Measurements from ENCODE around the gene UBE2H. TPM values are rescaled to one million over a fixed set of nuclear protein-coding genes. Genes with fewer than 3 reads are reported as not detected.

UBE2H gene
- total RNA-seq, 3 donors from 2014 or later (not counting 1 experiment from before 2014, with no cell fraction given): 80.9 to 86.9 (median 83.1) TPM

DNA sequence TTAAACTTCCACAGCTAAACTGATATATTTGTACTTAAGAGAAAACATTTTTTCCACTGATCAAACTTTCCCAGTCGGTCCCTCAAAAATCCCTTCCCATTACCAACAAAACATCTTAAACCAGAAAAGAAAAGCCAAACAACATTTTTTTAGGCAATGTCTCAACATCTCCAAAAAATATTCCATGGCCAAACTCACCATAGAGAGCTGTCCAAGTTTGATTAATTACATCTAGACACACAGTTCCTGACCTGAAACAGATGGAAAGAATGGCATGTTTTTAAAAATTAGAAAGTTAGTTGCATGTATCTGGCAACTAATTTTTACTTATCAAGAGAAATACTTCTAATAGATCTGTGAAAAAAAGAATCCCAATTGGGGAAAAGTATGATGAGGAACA is 95.4 kb downstream of the UBE2H start:
- DNase-seq (no peak), ATAC-seq (no peak)
- Histone ChIP-seq H3K27me3 (ENCODE audit: control insufficient read depth, insufficient read depth, low read length) (no peaks in the 10 kb centered on the region), H3K4me3 (ENCODE audit: low read length) (no peak overlapping the region), H3K36me3 (ENCODE audit: control insufficient read depth, insufficient read depth, low read length) (no peaks in the 10 kb centered on the region), H3K27ac (ENCODE audit: low read length) (no peak overlapping the region), H3K9me3 (ENCODE audit: control insufficient read depth, insufficient read depth, low read length) (no peaks in the 10 kb centered on the region), H3K4me1 (ENCODE audit: control insufficient read depth, insufficient read depth, low read length) (peaks cover 9% of the 10 kb centered on the region)
- TF ChIP-seq, protein P1, sequence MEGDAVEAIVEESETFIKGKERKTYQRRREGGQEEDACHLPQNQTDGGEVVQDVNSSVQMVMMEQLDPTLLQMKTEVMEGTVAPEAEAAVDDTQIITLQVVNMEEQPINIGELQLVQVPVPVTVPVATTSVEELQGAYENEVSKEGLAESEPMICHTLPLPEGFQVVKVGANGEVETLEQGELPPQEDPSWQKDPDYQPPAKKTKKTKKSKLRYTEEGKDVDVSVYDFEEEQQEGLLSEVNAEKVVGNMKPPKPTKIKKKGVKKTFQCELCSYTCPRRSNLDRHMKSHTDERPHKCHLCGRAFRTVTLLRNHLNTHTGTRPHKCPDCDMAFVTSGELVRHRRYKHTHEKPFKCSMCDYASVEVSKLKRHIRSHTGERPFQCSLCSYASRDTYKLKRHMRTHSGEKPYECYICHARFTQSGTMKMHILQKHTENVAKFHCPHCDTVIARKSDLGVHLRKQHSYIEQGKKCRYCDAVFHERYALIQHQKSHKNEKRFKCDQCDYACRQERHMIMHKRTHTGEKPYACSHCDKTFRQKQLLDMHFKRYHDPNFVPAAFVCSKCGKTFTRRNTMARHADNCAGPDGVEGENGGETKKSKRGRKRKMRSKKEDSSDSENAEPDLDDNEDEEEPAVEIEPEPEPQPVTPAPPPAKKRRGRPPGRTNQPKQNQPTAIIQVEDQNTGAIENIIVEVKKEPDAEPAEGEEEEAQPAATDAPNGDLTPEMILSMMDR (IDR thresholded peaks at IDR 0.05): no peak
- H3K27me3 Mint-ChIP-seq (ENCODE audit: low read depth in 2 of 2): no peaks in the 10 kb centered on the region
- peaks cover 73 to 80% of the 10 kb centered on the region in 2 donors for H3K4me1 Mint-ChIP-seq
- no peak overlapping the region for H3K4me3 Mint-ChIP-seq
- WGBS (ENCODE audit: insufficient coverage): 100% methylated on average over 1 of the region's 1 CpG
- H3K27ac Mint-ChIP-seq: no peak overlapping the region
- intact Hi-C loops (cut with micrococcal nuclease): no loop called here
- H3K36me3 Mint-ChIP-seq: no peaks in the 10 kb centered on the region
- H3K9me3 Mint-ChIP-seq: no peaks in the 10 kb centered on the region

- intact Hi-C loops (cut with micrococcal nuclease): no loop called here
- H3K4me3 Mint-ChIP-seq: no peak overlapping the region
- ATAC-seq: peak in 2 of 3 donors; percentile 24 to 39
- H3K27ac Mint-ChIP-seq: no peak overlapping the region
- TF ChIP-seq, protein P1 (IDR thresholded peaks at IDR 0.05): no peak
- H3K36me3 Mint-ChIP-seq: no peaks in the 10 kb centered on the region
- Histone ChIP-seq H3K4me3 (ENCODE audit: low read length) (no peak overlapping the region), H3K36me3 (ENCODE audit: control insufficient read depth, insufficient read depth, low read length) (no peaks in the 10 kb centered on the region), H3K9me3 (ENCODE audit: control insufficient read depth, insufficient read depth, low read length) (no peaks in the 10 kb centered on the region), H3K27me3 (ENCODE audit: control insufficient read depth, insufficient read depth, low read length) (no peaks in the 10 kb centered on the region), H3K27ac (ENCODE audit: low read length) (no peak overlapping the region), H3K4me1 (ENCODE audit: control insufficient read depth, insufficient read depth, low read length) (peaks cover 9% of the 10 kb centered on the region)
- no peaks in the 10 kb centered on the region for H3K27me3 Mint-ChIP-seq (ENCODE audit: low read depth in 2 of 2)
- H3K4me1 Mint-ChIP-seq: peaks cover 65 to 68% of the 10 kb centered on the region in 2 donors
- DNase-seq: no peak
- 76% methylated on average over 4 of the region's 5 CpGs for WGBS (ENCODE audit: insufficient coverage)
- H3K9me3 Mint-ChIP-seq: no peaks in the 10 kb centered on the region
Observed at GRCh38 chr7:129855935-129856717, 96.6 kb downstream of the UBE2H start.

- H3K4me1 Mint-ChIP-seq: peaks cover 60 to 62% of the 10 kb centered on the region in 2 donors
- H3K9me3 ChIP-seq (ENCODE audit: control insufficient read depth, insufficient read depth, low read length): no peaks in the 10 kb centered on the region
Observed at GRCh38 chr7:129855234-129855673, 97.5 kb downstream of the UBE2H start.

More at GRCh38 chr7:129855234-129855673, 97.5 kb downstream of the UBE2H start:
- DNase-seq (no peak), ATAC-seq (no peak)
- no peak overlapping the region for H3K4me3 Mint-ChIP-seq
- TF ChIP-seq, protein P1 (IDR thresholded peaks at IDR 0.05): no peak
- Histone ChIP-seq H3K27me3 (ENCODE audit: control insufficient read depth, insufficient read depth, low read length) (no peaks in the 10 kb centered on the region), H3K27ac (ENCODE audit: low read length) (no peak overlapping the region), H3K36me3 (ENCODE audit: control insufficient read depth, insufficient read depth, low read length) (no peaks in the 10 kb centered on the region), H3K4me1 (ENCODE audit: control insufficient read depth, insufficient read depth, low read length) (peaks cover 9% of the 10 kb centered on the region), H3K4me3 (ENCODE audit: low read length) (no peak overlapping the region)
- 93% methylated on average over 4 of the region's 6 CpGs for WGBS (ENCODE audit: insufficient coverage)
- no peaks in the 10 kb centered on the region for H3K36me3 Mint-ChIP-seq
- intact Hi-C loops (cut with micrococcal nuclease): no loop called here
- H3K9me3 Mint-ChIP-seq: no peaks in the 10 kb centered on the region
- no peaks in the 10 kb centered on the region for H3K27me3 Mint-ChIP-seq (ENCODE audit: low read depth in 2 of 2)
- no peak overlapping the region for H3K27ac Mint-ChIP-seq
